KMS-11 (cell line): ENCODE measurements around the gene RAPGEF1.

Source experiments
- H2AFZ ChIP-seq: fragments of 200-600 bp; sonication (generic); 2 replicates; pipeline ENCODE4 v1.6.1; 2016; ENCODE audit warnings: antibody characterized with exemption, mixed run types, low read depth
- H3K27ac ChIP-seq: fragments of 200-600 bp; sonication (generic); 2 replicates; pipeline ENCODE4 v1.6.1; 2016; ENCODE audit warnings: mild to moderate bottlenecking, mixed run types
- H3K27me3 ChIP-seq: fragments of 200-600 bp; sonication (generic); 2 replicates; pipeline ENCODE4 v1.6.1; 2017; ENCODE audit warnings: mild to moderate bottlenecking, low read depth, mixed run types, moderate library complexity; ENCODE audit not compliant: insufficient read depth
- H3K36me3 ChIP-seq: fragments of 200-600 bp; sonication (generic); 2 replicates; pipeline ENCODE4 v1.6.1; 2017; ENCODE audit warnings: mild to moderate bottlenecking, mixed run types; ENCODE audit not compliant: insufficient read depth
- H3K4me1 ChIP-seq: fragments of 200-600 bp; sonication (generic); 2 replicates; pipeline ENCODE4 v1.6.1; 2016; ENCODE audit warnings: mild to moderate bottlenecking, low read depth, mixed run types; ENCODE audit not compliant: poor library complexity, severe bottlenecking
- H3K4me2 ChIP-seq: fragments of 200-600 bp; sonication (generic); 2 replicates; pipeline ENCODE4 v1.7.0; 2016; ENCODE audit warnings: mild to moderate bottlenecking, mixed run types
- H3K4me3 ChIP-seq: fragments of 200-600 bp; sonication (generic); IDR thresholded peaks from 2 replicates; pipeline ENCODE4 v1.6.1; 2017; ENCODE audit warnings: low read depth, low read length, mixed read lengths; ENCODE audit not compliant: insufficient read depth
- H3K79me2 ChIP-seq: fragments of 200-600 bp; sonication (generic); 2 replicates; pipeline ENCODE4 v1.6.1; 2016; ENCODE audit warnings: low read depth, mixed run types; ENCODE audit not compliant: insufficient read depth
- H3K9ac ChIP-seq: fragments of 200-600 bp; sonication (generic); 2 replicates; pipeline ENCODE4 v1.6.1; 2016; ENCODE audit warnings: mild to moderate bottlenecking, mixed run types
- H4K20me1 ChIP-seq: fragments of 200-600 bp; sonication (generic); 2 replicates; pipeline ENCODE4 v1.6.1; 2016; ENCODE audit warnings: mild to moderate bottlenecking, mixed run types; ENCODE audit not compliant: insufficient read depth
- TF ChIP-seq, protein P1 (sequence below): fragments of 200-600 bp; sonication (generic); conservative IDR thresholded peaks from 2 replicates; pipeline ENCODE4 v1.6.1; 2017; ENCODE audit warnings: low read depth, mild to moderate bottlenecking, antibody characterized with exemption, low read length, moderate library complexity, mixed read lengths

The RAPGEF1 gene

DNA sequence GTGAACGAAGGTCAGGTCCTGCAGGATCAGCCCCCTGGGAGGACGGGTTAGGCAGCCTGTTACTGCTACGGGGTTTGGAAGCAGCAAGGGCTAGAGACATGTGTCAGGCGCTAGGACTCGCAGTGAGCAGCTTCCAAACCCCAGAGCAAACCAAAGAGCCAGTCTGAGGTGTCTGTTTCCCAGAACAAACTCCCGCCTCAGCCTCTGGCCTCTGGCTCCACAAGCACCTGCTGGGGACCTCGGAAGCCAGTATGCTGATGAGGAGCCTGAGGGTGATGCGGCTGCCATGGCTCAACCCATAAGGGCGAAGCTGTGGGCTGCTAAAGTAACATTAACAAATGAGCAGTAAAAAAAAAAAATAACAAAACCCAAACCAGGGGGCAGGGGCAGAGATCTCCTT, 159.5 kb downstream of the RAPGEF1 start:
- H3K4me2 ChIP-seq = no peak overlapping the region
- no peaks in the 10 kb centered on the region for H3K27me3 ChIP-seq
- no peaks in the 10 kb centered on the region for H3K79me2 ChIP-seq
- no peak overlapping the region for H3K27ac ChIP-seq
- peaks cover 1% of the 10 kb centered on the region; the same call in 1 of the 2 replicates for H3K36me3 ChIP-seq
- H2AFZ ChIP-seq = no peak overlapping the region
- TF ChIP-seq, protein P1, sequence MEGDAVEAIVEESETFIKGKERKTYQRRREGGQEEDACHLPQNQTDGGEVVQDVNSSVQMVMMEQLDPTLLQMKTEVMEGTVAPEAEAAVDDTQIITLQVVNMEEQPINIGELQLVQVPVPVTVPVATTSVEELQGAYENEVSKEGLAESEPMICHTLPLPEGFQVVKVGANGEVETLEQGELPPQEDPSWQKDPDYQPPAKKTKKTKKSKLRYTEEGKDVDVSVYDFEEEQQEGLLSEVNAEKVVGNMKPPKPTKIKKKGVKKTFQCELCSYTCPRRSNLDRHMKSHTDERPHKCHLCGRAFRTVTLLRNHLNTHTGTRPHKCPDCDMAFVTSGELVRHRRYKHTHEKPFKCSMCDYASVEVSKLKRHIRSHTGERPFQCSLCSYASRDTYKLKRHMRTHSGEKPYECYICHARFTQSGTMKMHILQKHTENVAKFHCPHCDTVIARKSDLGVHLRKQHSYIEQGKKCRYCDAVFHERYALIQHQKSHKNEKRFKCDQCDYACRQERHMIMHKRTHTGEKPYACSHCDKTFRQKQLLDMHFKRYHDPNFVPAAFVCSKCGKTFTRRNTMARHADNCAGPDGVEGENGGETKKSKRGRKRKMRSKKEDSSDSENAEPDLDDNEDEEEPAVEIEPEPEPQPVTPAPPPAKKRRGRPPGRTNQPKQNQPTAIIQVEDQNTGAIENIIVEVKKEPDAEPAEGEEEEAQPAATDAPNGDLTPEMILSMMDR = no peak
- H4K20me1 ChIP-seq = no peaks in the 10 kb centered on the region
- H3K4me1 ChIP-seq = no peaks in the 10 kb centered on the region
- no peak overlapping the region for H3K4me3 ChIP-seq
- H3K9ac ChIP-seq = no peak overlapping the region

DNA sequence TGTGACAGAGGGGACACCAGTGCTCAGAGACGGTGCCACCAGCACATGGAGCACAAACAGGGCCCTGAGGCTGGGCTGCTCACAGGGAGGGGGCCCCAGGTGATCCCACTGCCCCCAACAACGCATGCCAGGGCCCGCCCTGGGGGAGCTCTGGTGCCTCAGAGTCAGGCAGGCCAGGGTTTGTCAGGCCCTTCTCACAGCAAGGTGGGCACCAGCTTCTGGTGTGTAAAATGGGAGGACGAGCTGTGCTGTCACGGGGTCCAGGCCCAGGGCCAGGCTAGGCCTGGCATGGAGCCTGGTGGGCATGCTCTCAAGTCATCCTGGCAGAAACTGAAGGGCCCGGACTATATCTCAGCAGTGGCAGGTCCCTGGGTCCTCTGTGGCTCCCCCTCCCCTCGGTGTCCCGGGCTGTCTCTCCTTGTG, 160.1 kb downstream of the RAPGEF1 start:
- Histone ChIP-seq H2AFZ (no peak overlapping the region), H3K9ac (no peak overlapping the region), H3K79me2 (no peaks in the 10 kb centered on the region), H3K4me2 (no peak overlapping the region), H3K27me3 (no peaks in the 10 kb centered on the region), H4K20me1 (no peaks in the 10 kb centered on the region), H3K27ac (no peak overlapping the region), H3K36me3 (no peaks in the 10 kb centered on the region; the same call in 1 of the 2 replicates), H3K4me3 (no peak overlapping the region), H3K4me1 (no peaks in the 10 kb centered on the region)
- TF ChIP-seq, protein P1 = no peak

DNA sequence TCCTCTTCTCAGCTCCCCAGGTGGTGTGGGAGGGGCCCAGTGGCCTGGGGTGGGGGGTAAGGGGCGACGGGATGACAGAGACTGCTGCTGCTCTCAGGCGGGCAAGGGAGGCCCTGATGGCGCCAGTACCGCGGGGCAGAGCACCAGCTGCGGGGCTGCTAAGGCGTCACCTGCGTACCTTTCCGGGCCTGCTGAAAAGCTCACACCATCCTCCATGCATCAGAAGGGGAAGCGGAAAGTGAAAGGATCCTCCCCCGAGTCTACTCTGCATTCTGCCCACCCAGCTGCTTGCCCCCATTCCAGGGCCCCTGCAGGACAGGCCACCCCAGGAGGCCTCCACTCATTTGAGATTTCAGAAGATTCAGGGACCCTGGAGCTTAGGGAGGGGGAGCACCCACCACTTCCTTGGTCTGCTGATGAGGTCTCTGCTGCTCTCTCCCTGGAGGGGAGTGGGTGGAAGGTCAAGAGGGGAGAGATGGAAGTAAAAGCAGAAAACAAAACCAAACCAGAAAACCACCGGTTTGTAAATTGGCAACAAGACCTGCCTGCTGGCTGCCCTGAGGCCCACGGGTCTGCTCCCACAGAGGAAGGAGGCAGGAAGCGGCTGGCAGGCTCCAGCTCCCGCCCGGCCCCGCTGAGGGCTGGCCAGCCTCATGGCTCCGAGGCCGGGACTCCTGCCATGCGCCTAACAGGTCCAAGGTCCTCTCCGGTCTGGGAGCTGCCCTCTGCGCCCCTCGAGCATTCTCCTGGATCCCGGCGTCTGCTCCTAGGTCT, 161.0 kb downstream of the RAPGEF1 start:
- TF ChIP-seq, protein P1 = no peak
- Histone ChIP-seq H3K4me2 (no peak overlapping the region), H3K79me2 (no peaks in the 10 kb centered on the region), H2AFZ (no peak overlapping the region), H3K27ac (no peak overlapping the region), H3K4me1 (no peaks in the 10 kb centered on the region), H3K27me3 (no peaks in the 10 kb centered on the region), H4K20me1 (no peaks in the 10 kb centered on the region), H3K36me3 (no peaks in the 10 kb centered on the region; the same call in 1 of the 2 replicates), H3K9ac (no peak overlapping the region), H3K4me3 (no peak overlapping the region)

DNA sequence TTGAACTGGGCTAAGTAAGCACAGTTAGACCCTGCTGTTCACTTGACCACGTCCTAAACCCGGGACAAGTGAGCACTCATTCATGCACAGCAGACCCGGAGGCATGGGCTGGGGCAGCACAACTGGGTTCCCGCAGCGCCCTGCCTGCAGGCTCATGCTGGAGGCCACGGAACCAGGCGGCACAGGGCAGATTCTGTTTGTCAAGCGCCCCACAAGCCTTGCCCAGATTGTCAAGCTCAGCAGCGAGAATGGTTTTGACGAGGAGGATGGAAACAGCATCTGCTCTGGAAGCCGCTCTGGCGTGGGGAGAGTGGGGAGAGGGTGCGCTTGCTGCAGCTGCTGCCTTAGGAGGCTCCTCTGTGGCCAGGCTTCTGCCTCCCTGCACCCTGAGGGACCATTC, 161.9 kb downstream of the RAPGEF1 start:
- H3K27me3 ChIP-seq = no peaks in the 10 kb centered on the region
- H3K4me1 ChIP-seq = no peaks in the 10 kb centered on the region
- no peak overlapping the region for H3K4me3 ChIP-seq
- no peak overlapping the region for H2AFZ ChIP-seq
- TF ChIP-seq, protein P1 = no peak
- H4K20me1 ChIP-seq = no peaks in the 10 kb centered on the region
- H3K36me3 ChIP-seq = no peaks in the 10 kb centered on the region; the same call in 1 of the 2 replicates
- no peak overlapping the region for H3K9ac ChIP-seq
- no peak overlapping the region for H3K4me2 ChIP-seq
- no peaks in the 10 kb centered on the region for H3K79me2 ChIP-seq
- no peak overlapping the region for H3K27ac ChIP-seq
